ENCODE data around the gene GIT2. TPM values are rescaled to one million over a fixed set of nuclear protein-coding genes. Genes with fewer than 3 reads are reported as not detected.

Gene GIT2
- total RNA-seq, 1 experiment from 2014 or later, result 21.7 TPM

DNA sequence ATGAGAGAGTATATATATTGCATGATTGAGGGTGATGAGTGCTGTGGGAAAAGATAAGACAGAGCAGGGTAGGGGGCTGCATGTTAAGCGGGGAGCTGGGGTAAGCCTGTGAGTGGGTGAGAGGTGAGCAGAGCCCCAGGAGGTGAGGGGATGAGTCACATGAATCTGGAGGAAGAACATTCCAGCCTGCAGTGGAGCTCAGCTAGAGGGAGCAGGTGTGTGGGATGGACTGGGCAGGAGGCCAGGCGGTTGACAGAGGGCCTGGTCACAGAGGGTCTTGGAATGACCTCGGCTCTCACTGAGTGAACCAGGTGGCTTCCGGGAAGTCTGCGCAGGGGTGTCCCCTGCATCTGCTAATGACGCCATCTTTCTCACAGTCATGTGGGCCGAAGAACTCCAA is 44.4 kb downstream of the GIT2 start (continued):
- TF ChIP-seq ZNF671 (CRISPR knock-in tag; IDR thresholded peaks at IDR 0.05), result no peak
- no peak for TF ChIP-seq KAT7 (CRISPR knock-in tag; IDR thresholded peaks at IDR 0.05; ENCODE audit: borderline replicate concordance)
- TF ChIP-seq MYBL2 (CRISPR knock-in tag; IDR thresholded peaks at IDR 0.05), result no peak
- no peak for TF ChIP-seq JAZF1 (CRISPR knock-in tag; IDR thresholded peaks at IDR 0.05)
- no peak for TF ChIP-seq ZNF121 (CRISPR knock-in tag; IDR thresholded peaks at IDR 0.05)
- no peak for TF ChIP-seq NR3C1 (CRISPR knock-in tag; conservative IDR thresholded peaks at IDR 0.05; ENCODE audit: low read depth)
- no peak for TF ChIP-seq E2F5 (CRISPR knock-in tag; IDR thresholded peaks at IDR 0.05)

DNA sequence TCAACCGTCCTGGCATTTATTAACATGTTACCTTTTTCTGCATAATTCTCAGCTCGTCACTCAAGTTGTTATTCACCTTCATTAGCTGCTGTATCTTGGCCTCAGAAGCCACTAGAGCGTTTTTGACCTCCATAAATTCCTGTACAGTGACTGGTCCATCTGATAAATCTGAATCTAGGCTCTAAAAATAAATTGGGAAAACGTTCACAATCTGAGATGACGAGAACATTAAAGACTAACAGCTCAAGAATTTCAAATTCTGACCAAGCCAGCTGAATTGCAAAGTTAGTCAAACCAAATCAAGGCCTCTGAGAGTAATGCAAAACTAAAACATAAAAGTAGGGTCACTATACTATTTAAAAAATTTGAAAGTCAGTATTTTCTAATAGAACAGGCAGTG is 45.0 kb downstream of the GIT2 start:
- CTCF ChIA-PET, result no interaction called here
- no peak for ATAC-seq
- peaks cover 13% of the 10 kb centered on the region for H3K4me1 Mint-ChIP-seq
- POLR2A ChIA-PET, result no interaction called here
- peaks cover 32% of the 10 kb centered on the region for H3K36me3 Mint-ChIP-seq
- no peaks in the 10 kb centered on the region for H3K27me3 Mint-ChIP-seq (ENCODE audit: low read depth)
- no peaks in the 10 kb centered on the region for H3K9me3 Mint-ChIP-seq
- H3K27ac Mint-ChIP-seq, result no peak overlapping the region
- DNase-seq (ENCODE audit: low spot score), result no peak
- TF ChIP-seq, protein P1, sequence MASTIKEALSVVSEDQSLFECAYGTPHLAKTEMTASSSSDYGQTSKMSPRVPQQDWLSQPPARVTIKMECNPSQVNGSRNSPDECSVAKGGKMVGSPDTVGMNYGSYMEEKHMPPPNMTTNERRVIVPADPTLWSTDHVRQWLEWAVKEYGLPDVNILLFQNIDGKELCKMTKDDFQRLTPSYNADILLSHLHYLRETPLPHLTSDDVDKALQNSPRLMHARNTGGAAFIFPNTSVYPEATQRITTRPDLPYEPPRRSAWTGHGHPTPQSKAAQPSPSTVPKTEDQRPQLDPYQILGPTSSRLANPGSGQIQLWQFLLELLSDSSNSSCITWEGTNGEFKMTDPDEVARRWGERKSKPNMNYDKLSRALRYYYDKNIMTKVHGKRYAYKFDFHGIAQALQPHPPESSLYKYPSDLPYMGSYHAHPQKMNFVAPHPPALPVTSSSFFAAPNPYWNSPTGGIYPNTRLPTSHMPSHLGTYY (CRISPR knock-in tag; IDR thresholded peaks at IDR 0.05), result no peak
- TF ChIP-seq FOXP1 (CRISPR knock-in tag; IDR thresholded peaks at IDR 0.05; ENCODE audit: borderline replicate concordance) (no peak), SOX15 (CRISPR knock-in tag; IDR thresholded peaks at IDR 0.05) (no peak), ZNF671 (CRISPR knock-in tag; IDR thresholded peaks at IDR 0.05) (no peak), ZNF423 (CRISPR knock-in tag; IDR thresholded peaks at IDR 0.05) (no peak), NR2C2 (CRISPR knock-in tag; IDR thresholded peaks at IDR 0.05) (no peak), MYBL2 (CRISPR knock-in tag; IDR thresholded peaks at IDR 0.05) (no peak), GABPB1 (CRISPR knock-in tag; IDR thresholded peaks at IDR 0.05) (no peak), KAT7 (CRISPR knock-in tag; IDR thresholded peaks at IDR 0.05; ENCODE audit: borderline replicate concordance) (no peak), PRRX2 (CRISPR knock-in tag; IDR thresholded peaks at IDR 0.05) (no peak), CBFB (CRISPR knock-in tag; IDR thresholded peaks at IDR 0.05; ENCODE audit: low read depth) (no peak), E2F4 (CRISPR knock-in tag; IDR thresholded peaks at IDR 0.05; ENCODE audit: borderline replicate concordance, low read depth) (no peak)
- TF ChIP-seq, protein P2, sequence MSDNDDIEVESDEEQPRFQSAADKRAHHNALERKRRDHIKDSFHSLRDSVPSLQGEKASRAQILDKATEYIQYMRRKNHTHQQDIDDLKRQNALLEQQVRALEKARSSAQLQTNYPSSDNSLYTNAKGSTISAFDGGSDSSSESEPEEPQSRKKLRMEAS (CRISPR knock-in tag; IDR thresholded peaks at IDR 0.05), result no peak
- no peak overlapping the region for H3K4me3 Mint-ChIP-seq

GRCh38 chr12:109950625-109951024 is 45.5 kb downstream of the GIT2 start:
- Mint-ChIP-seq H3K9me3 (no peaks in the 10 kb centered on the region), H3K4me3 (no peak overlapping the region), H3K27ac (no peak overlapping the region), H3K27me3 (ENCODE audit: low read depth) (no peaks in the 10 kb centered on the region), H3K4me1 (peaks cover 18% of the 10 kb centered on the region), H3K36me3 (peaks cover 32% of the 10 kb centered on the region)
- ChIA-PET POLR2A (no interaction called here), CTCF (no interaction called here)
- ATAC-seq (no peak), DNase-seq (ENCODE audit: low spot score) (no peak)
- no peak for TF ChIP-seq ZNF121 (CRISPR knock-in tag; IDR thresholded peaks at IDR 0.05)
- no peak for TF ChIP-seq ZNF232 (CRISPR knock-in tag; IDR thresholded peaks at IDR 0.05)
- TF ChIP-seq ZNF423 (CRISPR knock-in tag; IDR thresholded peaks at IDR 0.05), result no peak
- TF ChIP-seq, protein P3, sequence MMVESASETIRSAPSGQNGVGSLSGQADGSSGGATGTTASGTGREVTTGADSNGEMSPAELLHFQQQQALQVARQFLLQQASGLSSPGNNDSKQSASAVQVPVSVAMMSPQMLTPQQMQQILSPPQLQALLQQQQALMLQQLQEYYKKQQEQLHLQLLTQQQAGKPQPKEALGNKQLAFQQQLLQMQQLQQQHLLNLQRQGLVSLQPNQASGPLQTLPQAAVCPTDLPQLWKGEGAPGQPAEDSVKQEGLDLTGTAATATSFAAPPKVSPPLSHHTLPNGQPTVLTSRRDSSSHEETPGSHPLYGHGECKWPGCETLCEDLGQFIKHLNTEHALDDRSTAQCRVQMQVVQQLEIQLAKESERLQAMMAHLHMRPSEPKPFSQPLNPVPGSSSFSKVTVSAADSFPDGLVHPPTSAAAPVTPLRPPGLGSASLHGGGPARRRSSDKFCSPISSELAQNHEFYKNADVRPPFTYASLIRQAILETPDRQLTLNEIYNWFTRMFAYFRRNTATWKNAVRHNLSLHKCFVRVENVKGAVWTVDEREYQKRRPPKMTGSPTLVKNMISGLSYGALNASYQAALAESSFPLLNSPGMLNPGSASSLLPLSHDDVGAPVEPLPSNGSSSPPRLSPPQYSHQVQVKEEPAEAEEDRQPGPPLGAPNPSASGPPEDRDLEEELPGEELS (CRISPR knock-in tag; IDR thresholded peaks at IDR 0.05), result no peak
- TF ChIP-seq ZNF138 (CRISPR knock-in tag; conservative IDR thresholded peaks at IDR 0.05), result no peak
- no peak for TF ChIP-seq NR2C2 (CRISPR knock-in tag; IDR thresholded peaks at IDR 0.05)
- TF ChIP-seq, protein P2 (CRISPR knock-in tag; IDR thresholded peaks at IDR 0.05), result no peak
- TF ChIP-seq ZNF396 (CRISPR knock-in tag; IDR thresholded peaks at IDR 0.05; ENCODE audit: borderline replicate concordance), result no peak
- TF ChIP-seq, protein P4, sequence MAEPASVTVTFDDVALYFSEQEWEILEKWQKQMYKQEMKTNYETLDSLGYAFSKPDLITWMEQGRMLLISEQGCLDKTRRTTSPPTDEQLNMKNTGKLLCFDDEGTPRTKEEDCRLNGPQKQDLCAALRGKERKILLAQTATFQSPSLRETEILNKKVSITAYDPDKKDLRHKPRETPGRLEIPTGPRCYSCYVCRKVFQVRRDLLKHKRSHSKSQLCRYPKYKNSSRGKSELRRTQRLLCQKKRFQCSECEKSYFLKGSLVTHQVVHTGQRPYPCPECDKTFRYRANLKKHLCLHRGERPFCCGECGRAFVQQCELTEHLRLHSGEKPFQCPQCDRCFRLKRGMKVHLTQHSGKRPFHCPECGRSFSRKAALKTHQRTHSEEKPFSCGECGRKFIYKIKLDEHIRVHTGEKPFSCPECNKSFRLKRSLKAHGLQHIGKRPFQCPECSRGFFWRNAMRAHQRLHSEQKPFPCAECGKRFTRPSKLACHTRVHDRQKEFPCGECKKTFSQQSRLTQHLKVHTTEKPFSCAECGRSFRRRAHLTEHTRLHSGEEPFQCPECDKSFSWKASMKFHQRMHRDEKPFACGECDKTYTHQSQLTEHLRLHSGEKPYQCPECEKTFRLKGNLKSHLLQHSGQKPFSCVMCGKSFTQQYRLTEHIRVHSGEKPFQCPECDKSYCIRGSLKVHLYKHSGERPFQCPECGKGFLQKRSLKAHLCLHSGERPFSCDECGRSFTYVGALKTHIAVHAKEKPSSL (CRISPR knock-in tag; conservative IDR thresholded peaks at IDR 0.05), result no peak
- no peak for TF ChIP-seq ATF6 (CRISPR knock-in tag; IDR thresholded peaks at IDR 0.05)

All from WTC11 (cell line).